HG03457 (cell line): ENCODE results near the gene ENTHD1.

Experiments
- ATAC-seq: cut with Tn5 transposase; IDR thresholded peaks from one replicate; pipeline ENCODE4 v1.9.1; 2021; ENCODE audit warnings: moderate number of reproducible peaks; ENCODE audit not compliant: unreplicated experiment

Gene ENTHD1

GRCh38 chr22:39718206-39718605 is 175.4 kb downstream of the ENTHD1 start:
- ATAC-seq = no peak

- ATAC-seq = no peak
These were observed 176.5 kb downstream of the ENTHD1 start for GRCh38 chr22:39717099-39717498.

- ATAC-seq = no peak
These were observed 177.0 kb downstream of the ENTHD1 start for GRCh38 chr22:39716534-39716933.

GRCh38 chr22:39715778-39716495 is 177.6 kb downstream of the ENTHD1 start:
- ATAC-seq = no peak

- ATAC-seq = no peak
These were observed 179.2 kb downstream of the ENTHD1 start for GRCh38 chr22:39714321-39714720.

GRCh38 chr22:39713799-39714290 is 179.7 kb downstream of the ENTHD1 start:
- no peak for ATAC-seq

GRCh38 chr22:39712751-39713525 is 180.6 kb downstream of the ENTHD1 start:
- ATAC-seq = no peak

- no peak for ATAC-seq
These were observed 181.5 kb downstream of the ENTHD1 start for GRCh38 chr22:39712081-39712480.

GRCh38 chr22:39710380-39711150 is 183.0 kb downstream of the ENTHD1 start:
- no peak for ATAC-seq

- ATAC-seq = no peak
These were observed 185.7 kb downstream of the ENTHD1 start for GRCh38 chr22:39707816-39708215.

GRCh38 chr22:39707351-39707750 is 186.2 kb downstream of the ENTHD1 start:
- ATAC-seq = no peak

GRCh38 chr22:39706376-39707140 is 187.0 kb downstream of the ENTHD1 start:
- ATAC-seq = no peak

GRCh38 chr22:39705386-39705785 is 188.2 kb downstream of the ENTHD1 start:
- no peak for ATAC-seq

GRCh38 chr22:39703928-39704639 is 189.5 kb downstream of the ENTHD1 start:
- ATAC-seq = no peak

- no peak for ATAC-seq
These were observed 190.5 kb downstream of the ENTHD1 start for GRCh38 chr22:39703091-39703490.

GRCh38 chr22:39700565-39700964 is 193.0 kb downstream of the ENTHD1 start:
- ATAC-seq = no peak

- ATAC-seq = no peak
These were observed 193.8 kb downstream of the ENTHD1 start for GRCh38 chr22:39699631-39700360.

- no peak for ATAC-seq
These were observed 195.7 kb downstream of the ENTHD1 start for GRCh38 chr22:39697790-39698430.

GRCh38 chr22:39693943-39694500 is 199.5 kb downstream of the ENTHD1 start:
- no peak for ATAC-seq
